Effector memory CD8-positive, alpha-beta T cell (primary cell): ENCODE data around the gene DCAF12.
"Not testable (repeated sequence)": the region's sequence is repeated elsewhere in the genome, so short reads cannot be mapped to it uniquely, and the experiment has no call there.

Experiments
- ATAC-seq: fragments of 150-1000 bp; cut with Tn5 transposase; replicated peaks from 2 replicates; pipeline ENCODE4 v1.10.0; 2021; ENCODE audit warnings: mild to moderate bottlenecking, moderate library complexity
- DNase-seq, 3 experiments: peaks; one replicate each; pipeline ENCODE4 v3.0.0; 2021
- H3K27ac Mint-ChIP-seq, 2 donors: one replicate each; pipeline ENCODE4 v1.8.0; 2022; ENCODE audit warnings: mild to moderate bottlenecking in 2 of 2, mixed read lengths in 2 of 2, moderate library complexity in 2 of 2
- H3K27me3 Mint-ChIP-seq, 2 donors: one replicate each; pipeline ENCODE4 v1.8.0; 2022; ENCODE audit warnings: mixed read lengths in 2 of 2
- H3K36me3 Mint-ChIP-seq: one replicate; pipeline ENCODE4 v1.8.0; 2022; ENCODE audit warnings: mild to moderate bottlenecking, moderate library complexity, mixed read lengths; ENCODE audit not compliant: insufficient read depth
- H3K4me1 Mint-ChIP-seq, 2 donors: one replicate each; pipeline ENCODE4 v1.8.0; 2022; ENCODE audit warnings: low read depth in 2 of 2, mixed read lengths in 2 of 2
- H3K4me3 Mint-ChIP-seq, 2 donors: one replicate each; pipeline ENCODE4 v1.8.0; 2022; ENCODE audit warnings: mild to moderate bottlenecking in 2 of 2, mixed read lengths in 2 of 2, moderate library complexity in 2 of 2
- H3K9me3 Mint-ChIP-seq, 2 donors: one replicate each; pipeline ENCODE4 v1.8.0; 2022; ENCODE audit warnings: mixed read lengths in 2 of 2

The DCAF12 gene

DNA sequence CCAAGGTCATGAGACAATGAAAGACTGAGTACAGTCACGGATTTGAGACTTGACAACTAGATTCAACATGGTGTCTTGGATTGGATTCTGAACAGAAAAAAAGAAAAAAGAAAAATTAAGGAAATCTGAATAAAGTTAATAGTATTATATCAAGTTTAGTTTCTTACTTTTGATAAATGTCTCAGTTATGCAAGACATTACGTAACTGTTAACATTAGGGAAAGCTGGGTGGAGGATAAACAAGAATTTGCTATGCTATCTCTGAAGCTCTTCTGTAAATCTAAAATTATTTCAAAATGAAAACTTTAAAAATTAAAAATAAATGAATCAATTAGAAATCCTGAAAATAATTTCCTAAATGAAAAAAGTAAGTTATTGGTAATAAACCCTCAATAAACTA, 14.4 kb upstream of the DCAF12 start:
- Mint-ChIP-seq H3K4me1 (no peaks in the 10 kb centered on the region), H3K27me3 (no peaks in the 10 kb centered on the region), H3K4me3 (no peak overlapping the region), H3K27ac (no peak overlapping the region), H3K36me3 (no peaks in the 10 kb centered on the region), H3K9me3 (no peaks in the 10 kb centered on the region)
- no peak for DNase-seq
- ATAC-seq, result no peak

DNA sequence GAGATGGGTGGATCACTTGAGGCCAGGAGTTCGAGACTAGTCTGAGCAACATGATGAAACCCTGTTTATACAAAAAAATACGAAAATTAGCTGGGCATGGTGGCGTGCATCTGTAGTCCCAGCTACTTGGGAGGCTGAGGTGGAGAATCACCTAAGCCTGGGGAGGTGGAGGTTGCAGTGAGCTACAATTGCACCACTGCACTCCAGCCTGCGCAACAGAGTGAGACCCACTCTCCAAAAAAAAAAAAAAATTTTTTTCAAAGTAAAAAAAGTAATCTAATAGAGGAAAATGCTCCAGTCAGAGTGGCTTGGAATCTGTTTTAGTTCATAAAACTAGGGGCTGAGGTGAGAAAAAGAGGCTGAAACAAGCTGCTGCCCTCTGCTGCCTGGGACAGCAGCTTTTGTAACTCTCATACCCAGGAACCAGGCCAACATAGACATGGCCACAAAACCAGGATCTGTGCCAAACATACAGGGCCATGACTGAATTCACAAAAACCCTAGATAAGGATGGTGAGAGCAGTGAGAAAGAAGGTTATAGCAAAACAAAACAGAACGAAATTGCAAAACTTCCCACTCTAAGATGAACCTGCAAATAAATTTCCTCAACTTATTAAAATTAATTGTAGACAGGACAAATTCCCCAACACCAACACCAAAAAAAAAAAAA, 13.1 kb upstream of the DCAF12 start:
- no peak overlapping the region for H3K4me3 Mint-ChIP-seq
- DNase-seq (no peak), ATAC-seq (no peak)
- no peaks in the 10 kb centered on the region for H3K27me3 Mint-ChIP-seq
- no peaks in the 10 kb centered on the region for H3K36me3 Mint-ChIP-seq
- no peaks in the 10 kb centered on the region for H3K9me3 Mint-ChIP-seq
- H3K27ac Mint-ChIP-seq, result no peak overlapping the region
- H3K4me1 Mint-ChIP-seq, result no peaks in the 10 kb centered on the region

DNA sequence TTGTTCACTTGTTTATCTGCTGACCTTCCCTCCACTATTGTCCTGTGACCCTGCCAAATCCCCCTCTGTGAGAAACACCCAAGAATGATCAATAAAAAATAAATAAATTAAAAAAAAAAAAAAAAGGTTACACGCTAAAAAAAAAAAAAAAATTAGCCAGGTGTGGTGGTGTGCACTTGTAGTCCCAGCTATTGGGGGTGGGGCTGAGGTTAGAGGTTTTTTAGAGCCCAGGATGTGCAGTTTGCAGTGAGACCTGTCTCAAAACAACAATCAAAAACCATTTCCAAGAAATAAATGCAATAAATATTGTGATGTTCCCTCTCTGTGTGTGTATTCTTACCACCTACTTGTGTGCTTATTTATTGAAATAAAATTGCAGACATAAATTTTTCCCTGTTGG, 12.1 kb upstream of the DCAF12 start:
- not testable (repeated sequence) for H3K36me3 Mint-ChIP-seq, DNase-seq, H3K27me3 Mint-ChIP-seq, H3K27ac Mint-ChIP-seq, H3K4me3 Mint-ChIP-seq, H3K4me1 Mint-ChIP-seq, H3K9me3 Mint-ChIP-seq, ATAC-seq

DNA sequence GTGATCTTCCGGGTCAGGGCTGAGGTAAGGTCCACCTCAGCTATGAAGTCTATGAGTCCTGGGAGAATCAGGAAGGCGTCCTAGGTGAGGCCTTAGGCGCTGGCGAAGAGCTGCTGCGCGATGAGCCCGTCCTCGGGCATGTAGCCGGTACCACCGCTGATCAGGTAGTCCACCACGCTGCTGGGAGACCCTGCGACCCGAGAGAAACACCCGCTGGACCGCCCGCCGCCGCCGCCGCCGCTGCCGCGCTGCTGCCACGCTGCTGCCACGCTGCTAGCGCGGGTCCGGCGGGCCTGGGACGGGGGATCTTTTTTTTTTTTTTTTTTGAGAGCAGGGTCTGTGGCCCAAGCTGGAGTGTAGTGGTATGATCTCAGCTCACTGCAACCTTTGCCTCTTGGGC, 8.0 kb upstream of the DCAF12 start:
- Mint-ChIP-seq H3K9me3 (no peaks in the 10 kb centered on the region), H3K27me3 (no peaks in the 10 kb centered on the region), H3K36me3 (no peaks in the 10 kb centered on the region), H3K4me1 (no peaks in the 10 kb centered on the region), H3K4me3 (no peak overlapping the region), H3K27ac (no peak overlapping the region)
- ATAC-seq, result no peak
- no peak for DNase-seq

DNA sequence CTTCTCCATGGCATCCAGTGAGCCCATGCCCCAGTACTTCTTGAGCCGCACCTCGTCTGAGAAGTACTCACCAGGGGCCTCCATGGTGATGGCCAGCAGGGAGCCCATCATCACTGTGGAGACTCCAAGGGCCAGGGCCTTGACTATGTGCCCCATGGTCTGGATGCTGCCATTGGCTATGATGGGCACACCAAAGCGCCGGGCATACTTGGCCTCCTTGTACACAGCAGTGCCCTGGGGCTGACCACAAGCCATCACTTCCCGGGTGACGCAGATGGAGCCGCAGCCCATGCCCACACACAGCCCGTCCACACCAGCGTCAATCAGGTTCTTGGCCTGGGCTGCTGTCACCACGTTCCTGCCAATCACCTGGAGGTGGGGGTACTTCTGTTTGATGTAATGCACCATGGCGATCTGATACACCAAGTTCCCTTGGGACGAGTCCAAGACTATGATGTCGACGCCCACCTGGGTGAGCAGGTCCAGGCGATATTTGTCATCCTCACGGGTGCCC, 7.0 kb upstream of the DCAF12 start:
- Mint-ChIP-seq H3K27me3 (no peaks in the 10 kb centered on the region), H3K9me3 (no peaks in the 10 kb centered on the region), H3K4me1 (no peaks in the 10 kb centered on the region), H3K27ac (no peak overlapping the region), H3K36me3 (no peaks in the 10 kb centered on the region), H3K4me3 (no peak overlapping the region)
- DNase-seq (no peak), ATAC-seq (no peak)

DNA sequence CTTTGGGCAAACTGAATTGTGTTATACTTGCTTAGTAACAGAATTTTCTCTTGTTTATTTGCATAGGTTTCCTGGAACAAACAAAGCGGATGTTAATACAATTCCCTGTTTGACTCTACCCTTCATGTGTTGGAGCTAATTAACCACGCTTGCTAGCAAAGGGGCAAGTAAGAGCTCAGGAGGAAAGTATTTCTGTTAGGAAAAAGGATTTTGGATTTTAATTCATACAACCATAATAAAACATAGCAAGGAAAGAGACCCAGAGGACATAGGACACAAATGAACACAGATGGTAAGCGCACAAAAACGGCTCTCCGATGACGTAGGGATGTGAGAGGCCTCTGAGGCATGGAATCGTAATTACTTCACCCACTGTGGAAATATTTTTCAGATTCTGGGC, 5.1 kb upstream of the DCAF12 start:
- no peaks in the 10 kb centered on the region for H3K27me3 Mint-ChIP-seq
- peaks cover 3 to 5% of the 10 kb centered on the region in 2 donors for H3K4me1 Mint-ChIP-seq
- H3K36me3 Mint-ChIP-seq, result peaks cover 3% of the 10 kb centered on the region
- no peaks in the 10 kb centered on the region for H3K9me3 Mint-ChIP-seq
- H3K27ac Mint-ChIP-seq, result no peak overlapping the region
- no peak for ATAC-seq
- H3K4me3 Mint-ChIP-seq, result no peak overlapping the region
- no peak for DNase-seq

DNA sequence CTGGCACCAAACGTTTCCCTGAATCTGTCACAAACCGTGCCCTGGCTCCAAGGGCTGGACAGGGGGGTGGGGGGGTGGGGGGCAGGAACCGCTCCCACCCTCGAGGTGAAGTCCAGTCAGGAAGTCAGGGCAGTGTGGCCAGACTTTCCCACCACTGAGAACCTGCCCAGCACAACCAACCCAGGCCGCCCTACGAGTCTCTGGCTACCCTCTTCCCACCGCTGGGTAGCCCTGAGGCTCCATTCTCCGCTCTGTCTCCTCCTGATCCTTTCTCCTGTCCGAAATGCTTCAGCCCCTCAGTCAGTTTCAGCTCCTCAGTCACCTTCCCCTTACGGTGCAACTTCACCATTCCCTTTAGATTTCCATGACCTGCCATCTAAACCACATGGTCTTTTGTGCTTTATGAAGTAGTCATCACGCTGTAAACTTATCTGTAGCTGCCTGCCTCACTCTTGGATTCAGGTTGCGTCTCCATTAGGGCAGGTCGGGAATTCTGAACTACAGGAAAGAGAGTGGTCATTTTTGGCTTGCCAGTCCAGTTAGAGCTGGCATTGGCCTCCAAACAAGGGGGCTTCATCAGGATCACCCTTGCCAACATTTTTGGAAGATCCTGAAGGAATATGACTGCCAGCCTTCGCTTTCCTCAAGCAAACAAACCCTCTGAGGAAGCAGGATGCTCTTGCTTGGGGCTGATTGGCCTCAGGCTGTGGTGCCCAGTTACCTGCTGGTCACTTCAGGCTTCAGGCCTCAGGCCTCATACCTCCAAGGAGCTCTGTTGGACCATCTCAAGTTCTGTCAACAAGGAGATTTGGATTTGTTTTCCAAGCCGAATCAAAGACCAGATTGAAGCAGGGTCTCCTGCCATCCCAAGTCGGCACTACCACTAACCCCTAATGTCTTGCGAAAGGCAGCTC, 794 bp upstream of the DCAF12 start:
- Mint-ChIP-seq H3K27ac (peak overlapping the region; percentile 98 to 99), H3K4me1 (peaks cover 42 to 43% of the 10 kb centered on the region in 2 donors), H3K27me3 (no peaks in the 10 kb centered on the region), H3K9me3 (no peaks in the 10 kb centered on the region), H3K4me3 (peak overlapping the region; percentile 89 to 99), H3K36me3 (peaks cover 18% of the 10 kb centered on the region)
- ATAC-seq (no peak), DNase-seq (peak in 1 of 3 experiments; percentile 3)

DNA sequence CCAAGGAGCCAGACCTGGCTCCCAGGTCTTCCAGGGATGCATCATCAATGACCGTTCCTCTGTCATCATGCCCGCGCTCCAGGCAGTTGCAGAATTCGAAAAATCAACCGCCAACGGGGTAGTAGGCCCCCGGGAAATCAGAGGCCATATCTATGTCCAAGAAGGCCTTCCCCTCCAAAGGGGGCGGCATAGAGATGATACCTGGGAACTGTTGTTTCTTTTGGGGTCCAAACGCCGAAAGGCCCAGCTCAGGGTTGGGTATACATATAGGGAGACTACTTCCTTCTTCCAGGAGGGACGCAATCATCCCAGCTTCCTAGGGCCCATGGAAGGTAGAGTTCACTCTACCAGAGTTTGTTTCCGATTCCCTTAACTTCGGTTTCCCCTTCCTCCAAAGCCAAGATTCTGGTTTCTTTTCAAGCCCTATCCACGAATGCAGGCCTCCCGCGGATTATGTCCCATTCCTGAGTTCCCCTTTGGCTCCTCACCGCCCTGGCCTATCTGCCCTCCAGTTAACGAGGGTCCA, 754 bp downstream of the DCAF12 start:
- Mint-ChIP-seq H3K4me3 (peak overlapping the region; percentile 89 to 99), H3K27ac (peak overlapping the region; percentile 98 to 99), H3K27me3 (no peaks in the 10 kb centered on the region), H3K4me1 (peaks cover 54 to 58% of the 10 kb centered on the region in 2 donors), H3K36me3 (peaks cover 32% of the 10 kb centered on the region), H3K9me3 (no peaks in the 10 kb centered on the region)
- DNase-seq, result peak in 1 of 3 experiments; percentile 7
- ATAC-seq, result no peak

DNA sequence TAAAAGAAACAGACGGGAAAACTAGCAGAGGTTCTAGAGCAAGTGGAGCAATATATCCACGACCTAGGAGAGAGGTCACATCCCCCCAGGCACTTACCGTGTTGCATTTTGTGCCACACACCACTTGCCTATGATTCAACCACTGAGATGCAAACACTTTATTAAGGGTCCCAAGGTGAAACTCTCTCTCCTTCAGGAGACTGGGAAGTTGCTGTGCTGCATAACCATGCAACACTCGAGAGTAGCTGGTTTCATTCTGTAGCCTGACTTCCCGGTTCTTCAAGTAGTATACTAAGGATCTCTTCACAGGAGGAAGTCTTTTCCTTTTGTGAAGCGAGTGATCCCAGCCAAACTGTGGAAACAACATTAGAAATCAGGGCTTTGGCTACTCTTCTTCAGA, 1.6 kb downstream of the DCAF12 start:
- H3K9me3 Mint-ChIP-seq, result no peaks in the 10 kb centered on the region

DNA sequence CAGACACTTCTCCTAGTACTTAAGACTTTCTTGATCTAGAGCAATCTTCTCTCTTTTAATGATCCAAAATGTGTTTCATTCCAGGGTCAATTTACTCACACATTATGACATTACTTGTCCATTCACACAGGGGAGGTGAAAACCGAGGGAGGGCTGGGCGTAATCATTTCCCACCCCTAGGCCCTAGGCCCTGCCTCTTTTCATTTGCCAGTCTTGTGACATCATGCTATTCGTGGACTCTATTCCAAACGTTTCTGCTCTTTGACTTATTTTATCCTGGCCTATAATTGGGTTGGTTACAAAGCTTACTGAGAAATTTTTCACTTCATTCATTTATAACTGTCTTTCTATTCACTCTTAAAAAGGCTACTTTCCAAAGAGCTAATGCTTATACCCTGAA, 2.4 kb downstream of the DCAF12 start:
- H3K4me3 Mint-ChIP-seq, result peak overlapping the region; percentile 89 to 99
- H3K36me3 Mint-ChIP-seq, result peaks cover 43% of the 10 kb centered on the region
- peaks cover 55 to 60% of the 10 kb centered on the region in 2 donors for H3K4me1 Mint-ChIP-seq
- H3K27ac Mint-ChIP-seq, result peak overlapping the region; percentile 98 to 99
- H3K27me3 Mint-ChIP-seq, result no peaks in the 10 kb centered on the region
- no peaks in the 10 kb centered on the region for H3K9me3 Mint-ChIP-seq
- DNase-seq, result no peak
- no peak for ATAC-seq

More for the DNA sequence above, 1.6 kb downstream of the DCAF12 start:
- peak overlapping the region; percentile 89 to 99 for H3K4me3 Mint-ChIP-seq
- DNase-seq, result no peak
- ATAC-seq, result no peak
- no peaks in the 10 kb centered on the region for H3K27me3 Mint-ChIP-seq
- peaks cover 38% of the 10 kb centered on the region for H3K36me3 Mint-ChIP-seq
- peak overlapping the region; percentile 98 to 99 for H3K27ac Mint-ChIP-seq
- H3K4me1 Mint-ChIP-seq, result peaks cover 55 to 60% of the 10 kb centered on the region in 2 donors

DNA sequence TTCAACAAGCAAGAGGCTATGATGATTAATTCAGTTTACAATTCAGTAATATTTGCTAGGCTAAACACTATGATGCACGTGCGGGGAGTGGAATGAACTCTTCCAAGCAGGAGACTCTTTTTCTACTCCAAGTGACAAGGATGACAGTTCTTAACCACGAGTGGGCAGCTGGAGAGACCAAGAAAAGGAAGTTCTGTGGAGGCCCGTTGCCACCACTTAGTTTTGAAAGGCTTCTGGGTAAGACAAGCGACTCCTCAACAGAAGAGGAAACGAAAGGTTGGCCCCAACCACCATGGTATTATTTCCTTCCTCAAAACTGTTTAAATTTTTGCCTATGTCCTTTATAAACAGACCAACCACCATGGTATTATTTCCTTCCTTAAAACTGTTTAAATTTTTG, 2.8 kb downstream of the DCAF12 start:
- ATAC-seq (peak; percentile 7), DNase-seq (no peak)
- no peaks in the 10 kb centered on the region for H3K27me3 Mint-ChIP-seq
- H3K36me3 Mint-ChIP-seq, result peaks cover 43% of the 10 kb centered on the region
- H3K4me3 Mint-ChIP-seq, result peak overlapping the region; percentile 89 to 99
- peaks cover 55 to 60% of the 10 kb centered on the region in 2 donors for H3K4me1 Mint-ChIP-seq
- no peaks in the 10 kb centered on the region for H3K9me3 Mint-ChIP-seq
- H3K27ac Mint-ChIP-seq, result peak overlapping the region; percentile 98 to 99

DNA sequence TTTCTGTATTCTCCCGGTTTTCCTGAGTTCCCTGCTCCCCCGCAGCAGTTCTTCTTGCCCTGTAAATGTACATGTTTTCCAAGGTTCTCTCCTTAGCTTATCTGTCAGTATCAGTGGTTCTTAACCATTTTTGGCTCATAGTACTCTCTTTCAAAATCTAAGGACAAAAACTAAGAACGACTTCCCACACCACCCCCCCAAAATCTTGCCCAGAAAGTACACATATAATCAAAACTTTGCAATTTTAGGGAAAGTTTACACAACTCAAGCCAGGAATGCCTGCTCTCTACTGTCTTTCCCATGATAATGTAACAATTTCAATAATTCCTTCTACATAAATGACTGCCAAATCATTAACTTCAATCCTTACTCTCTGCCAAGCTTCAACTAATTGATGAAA, 4.5 kb downstream of the DCAF12 start:
- ATAC-seq (no peak), DNase-seq (no peak)
- no peaks in the 10 kb centered on the region for H3K27me3 Mint-ChIP-seq
- no peak overlapping the region for H3K27ac Mint-ChIP-seq
- H3K4me1 Mint-ChIP-seq, result peaks cover 52 to 56% of the 10 kb centered on the region in 2 donors
- H3K36me3 Mint-ChIP-seq, result peaks cover 60% of the 10 kb centered on the region
- H3K9me3 Mint-ChIP-seq, result no peaks in the 10 kb centered on the region
- no peak overlapping the region for H3K4me3 Mint-ChIP-seq

DNA sequence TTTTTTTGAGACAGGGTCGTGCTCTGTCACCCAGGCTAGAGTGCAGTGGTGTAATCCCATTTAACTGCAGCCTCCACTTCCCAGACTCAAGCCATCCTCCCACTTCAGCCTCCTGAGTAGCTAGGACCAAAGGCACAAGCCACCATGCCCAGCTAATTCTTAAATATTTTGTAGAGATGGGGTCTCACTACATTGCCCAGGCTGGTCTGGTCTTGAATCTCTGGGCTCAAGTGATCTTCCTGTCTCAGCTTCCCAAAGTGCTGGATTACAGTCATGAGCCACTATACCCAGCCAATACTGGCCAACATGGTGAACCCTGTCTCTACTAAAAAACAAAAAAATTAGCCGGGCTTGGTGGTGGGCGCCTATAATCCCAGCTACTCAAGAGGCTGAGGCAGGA, 6.8 kb downstream of the DCAF12 start:
- Mint-ChIP-seq H3K4me1 (peaks cover 40 to 42% of the 10 kb centered on the region in 2 donors), H3K4me3 (no peak overlapping the region), H3K27me3 (no peaks in the 10 kb centered on the region), H3K9me3 (no peaks in the 10 kb centered on the region), H3K36me3 (peaks cover 70% of the 10 kb centered on the region), H3K27ac (peak overlapping the region in 1 of 2 donors; percentile 76)
- ATAC-seq (no peak), DNase-seq (no peak)
